Smooth muscle cell (in vitro differentiated cells): ENCODE results near the gene ASIP. TPM values are rescaled to one million over a fixed set of nuclear protein-coding genes. Genes with fewer than 3 reads are reported as not detected.
"Not testable (repeated sequence)": the region's sequence is repeated elsewhere in the genome, so short reads cannot be mapped to it uniquely, and the experiment has no call there.

Experiments
- DNase-seq: peaks from one replicate; lab custom pipeline; 2025; ENCODE audit not compliant: unreplicated experiment; lab: John Stamatoyannopoulos, UW
- H2AFZ ChIP-seq: fragments of 200-600 bp; sonication (generic); 2 replicates; pipeline ENCODE4 v1.6.0; 2016; ENCODE audit warnings: antibody characterized with exemption, low read depth, mild to moderate bottlenecking
- H3F3A ChIP-seq: fragments of 200-600 bp; sonication (generic); 2 replicates; pipeline ENCODE4 v1.6.0; 2017; ENCODE audit warnings: antibody characterized with exemption, low read depth
- H3K27ac ChIP-seq: fragments of 200-600 bp; sonication (generic); 2 replicates; pipeline ENCODE4 v1.5.1; 2016; ENCODE audit warnings: low read depth, mild to moderate bottlenecking
- H3K27me3 ChIP-seq: fragments of 200-600 bp; sonication (generic); 2 replicates; pipeline ENCODE4 v1.6.1; 2016; ENCODE audit warnings: low read depth, mild to moderate bottlenecking
- H3K36me3 ChIP-seq: fragments of 200-600 bp; sonication (generic); 2 replicates; pipeline ENCODE4 v1.5.1; 2016; ENCODE audit warnings: low read depth
- H3K4me1 ChIP-seq: fragments of 200-600 bp; sonication (generic); 2 replicates; pipeline ENCODE4 v1.5.1; 2016; ENCODE audit warnings: low read depth
- H3K4me2 ChIP-seq: fragments of 200-600 bp; sonication (generic); 2 replicates; pipeline ENCODE4 v1.6.0; 2016; ENCODE audit warnings: mild to moderate bottlenecking
- H3K4me3 ChIP-seq: fragments of 200-600 bp; sonication (generic); 2 replicates; pipeline ENCODE4 v1.5.1; 2016; ENCODE audit warnings: mild to moderate bottlenecking
- H3K79me2 ChIP-seq: fragments of 200-600 bp; sonication (generic); 2 replicates; pipeline ENCODE4 v1.6.0; 2016; ENCODE audit warnings: low read depth, mild to moderate bottlenecking
- H3K9ac ChIP-seq: fragments of 200-600 bp; sonication (generic); 2 replicates; pipeline ENCODE4 v1.6.0; 2016; ENCODE audit warnings: low read depth
- H3K9me3 ChIP-seq: fragments of 200-600 bp; sonication (generic); replicated peaks from 2 replicates; pipeline ENCODE4 v1.5.1; 2016; ENCODE audit warnings: low read depth
- H4K20me1 ChIP-seq: fragments of 200-600 bp; sonication (generic); 2 replicates; pipeline ENCODE4 v1.6.0; 2016; ENCODE audit warnings: low read depth
- WGBS: methylation state at CpG from one replicate; pipeline ENCODE4 v1.1.7; 2016; ENCODE audit warnings: low lambda C conversion rate; 5-methylcytosine and 5-hydroxymethylcytosine counted together
- polyA plus RNA-seq: library from polyadenylated mRNA; unstranded; fragments of >200 nt; fragmentation: Nextera tagmentation; extraction: Ambion mirVana; gene quantifications from 2 replicates; pipeline ENCODE4 v1.2.1, GENCODE V29; 2016
- total RNA-seq: library from RNA; depleted of rRNA; stranded (reverse); fragments of >200 nt; gene quantifications from 2 replicates; pipeline ENCODE4 v1.2.3, GENCODE V29; 2014
- TF ChIP-seq, protein P1 (sequence below): fragments of 200-600 bp; sonication (generic); IDR thresholded peaks from 2 replicates; pipeline ENCODE4 v1.5.1; 2017; ENCODE audit warnings: borderline replicate concordance, mild to moderate bottlenecking, antibody characterized with exemption; ENCODE audit not compliant: insufficient read depth, poor library complexity, severe bottlenecking

ASIP gene
- total and polyA plus RNA-seq, 2 experiments from 2014 or later, result not detected

DNA sequence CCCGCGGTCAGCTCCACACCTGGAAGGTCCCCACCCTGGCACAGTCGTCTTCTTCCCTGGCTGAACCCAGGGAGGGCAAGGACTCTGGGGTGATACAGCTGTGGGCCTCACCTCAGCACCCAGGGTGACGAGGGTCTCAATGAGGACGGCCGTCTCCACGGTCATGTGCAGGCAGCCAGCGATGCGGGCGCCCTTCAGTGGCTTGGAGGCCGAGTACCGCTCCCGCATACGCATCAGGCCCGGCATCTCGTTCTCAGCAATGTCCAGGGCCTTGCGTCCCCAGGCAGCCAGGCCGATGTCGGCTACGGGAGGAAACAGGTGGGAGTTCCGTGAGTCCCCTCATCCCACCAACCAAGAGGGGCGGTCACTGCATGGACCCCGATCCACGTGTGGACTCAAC, 54.1 kb downstream of the ASIP start:
- H3K9ac ChIP-seq, result no peak overlapping the region
- DNase-seq, result no peak
- TF ChIP-seq, protein P1, sequence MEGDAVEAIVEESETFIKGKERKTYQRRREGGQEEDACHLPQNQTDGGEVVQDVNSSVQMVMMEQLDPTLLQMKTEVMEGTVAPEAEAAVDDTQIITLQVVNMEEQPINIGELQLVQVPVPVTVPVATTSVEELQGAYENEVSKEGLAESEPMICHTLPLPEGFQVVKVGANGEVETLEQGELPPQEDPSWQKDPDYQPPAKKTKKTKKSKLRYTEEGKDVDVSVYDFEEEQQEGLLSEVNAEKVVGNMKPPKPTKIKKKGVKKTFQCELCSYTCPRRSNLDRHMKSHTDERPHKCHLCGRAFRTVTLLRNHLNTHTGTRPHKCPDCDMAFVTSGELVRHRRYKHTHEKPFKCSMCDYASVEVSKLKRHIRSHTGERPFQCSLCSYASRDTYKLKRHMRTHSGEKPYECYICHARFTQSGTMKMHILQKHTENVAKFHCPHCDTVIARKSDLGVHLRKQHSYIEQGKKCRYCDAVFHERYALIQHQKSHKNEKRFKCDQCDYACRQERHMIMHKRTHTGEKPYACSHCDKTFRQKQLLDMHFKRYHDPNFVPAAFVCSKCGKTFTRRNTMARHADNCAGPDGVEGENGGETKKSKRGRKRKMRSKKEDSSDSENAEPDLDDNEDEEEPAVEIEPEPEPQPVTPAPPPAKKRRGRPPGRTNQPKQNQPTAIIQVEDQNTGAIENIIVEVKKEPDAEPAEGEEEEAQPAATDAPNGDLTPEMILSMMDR, result no peak

DNA sequence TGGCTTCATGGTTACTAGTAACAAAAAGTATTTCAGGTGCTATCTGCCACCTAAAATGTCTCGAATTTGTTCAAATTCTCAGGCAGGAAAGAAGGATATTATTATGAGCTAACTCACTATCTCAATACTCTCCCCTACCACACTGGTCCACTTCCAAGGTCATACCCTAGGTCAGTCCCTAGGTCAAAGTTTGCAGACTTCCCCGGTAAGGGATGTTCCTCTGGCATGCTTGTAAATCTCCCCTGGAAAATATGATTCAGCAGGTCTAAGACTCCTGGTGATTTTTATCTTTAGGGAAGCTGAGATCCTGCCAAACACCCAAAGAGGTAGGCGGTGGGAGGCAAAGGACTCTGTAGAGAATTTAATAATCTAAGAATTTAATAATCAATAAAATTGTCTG, 55.2 kb downstream of the ASIP start:
- peaks cover 3% of the 10 kb centered on the region for H3K4me1 ChIP-seq
- no peaks in the 10 kb centered on the region for H3K36me3 ChIP-seq
- no peak overlapping the region for H3K4me3 ChIP-seq
- peaks cover 47% of the 10 kb centered on the region for H3K79me2 ChIP-seq
- no peaks in the 10 kb centered on the region for H3K9me3 ChIP-seq
- H3K9ac ChIP-seq, result no peak overlapping the region
- TF ChIP-seq, protein P1, result no peak
- H3K4me2 ChIP-seq, result no peak overlapping the region
- no peaks in the 10 kb centered on the region for H3F3A ChIP-seq
- WGBS, result 80% methylated on average over 3 of the region's 3 CpGs
- peaks cover 40% of the 10 kb centered on the region for H4K20me1 ChIP-seq
- H3K27ac ChIP-seq, result no peak overlapping the region
- DNase-seq, result no peak
- H2AFZ ChIP-seq, result no peak overlapping the region
- H3K27me3 ChIP-seq, result no peaks in the 10 kb centered on the region

More for the DNA sequence above, 54.1 kb downstream of the ASIP start:
- Histone ChIP-seq H3K27me3 (no peaks in the 10 kb centered on the region), H3K4me1 (no peaks in the 10 kb centered on the region), H3K4me2 (no peak overlapping the region), H3K27ac (no peak overlapping the region), H4K20me1 (peaks cover 40% of the 10 kb centered on the region), H2AFZ (no peak overlapping the region), H3K4me3 (no peak overlapping the region), H3K9me3 (no peaks in the 10 kb centered on the region), H3F3A (no peaks in the 10 kb centered on the region), H3K36me3 (no peaks in the 10 kb centered on the region), H3K79me2 (peaks cover 36% of the 10 kb centered on the region)
- 97% methylated on average over 24 of the region's 24 CpGs for WGBS

- H3F3A ChIP-seq, DNase-seq, H3K9ac ChIP-seq, H3K4me2 ChIP-seq, H3K27me3 ChIP-seq, H3K9me3 ChIP-seq, H3K4me3 ChIP-seq, H2AFZ ChIP-seq, H3K27ac ChIP-seq, H3K36me3 ChIP-seq: not testable (repeated sequence)
- Histone ChIP-seq H3K4me1 (peaks cover 14% of the 10 kb centered on the region), H3K79me2 (peaks cover 59% of the 10 kb centered on the region), H4K20me1 (peaks cover 40% of the 10 kb centered on the region)
- 30% methylated on average over 10 of the region's 15 CpGs for WGBS
- TF ChIP-seq, protein P1, result peak; percentile 36
Measured at GRCh38 chr20:34298294-34298784, 57.1 kb downstream of the ASIP start.

DNA sequence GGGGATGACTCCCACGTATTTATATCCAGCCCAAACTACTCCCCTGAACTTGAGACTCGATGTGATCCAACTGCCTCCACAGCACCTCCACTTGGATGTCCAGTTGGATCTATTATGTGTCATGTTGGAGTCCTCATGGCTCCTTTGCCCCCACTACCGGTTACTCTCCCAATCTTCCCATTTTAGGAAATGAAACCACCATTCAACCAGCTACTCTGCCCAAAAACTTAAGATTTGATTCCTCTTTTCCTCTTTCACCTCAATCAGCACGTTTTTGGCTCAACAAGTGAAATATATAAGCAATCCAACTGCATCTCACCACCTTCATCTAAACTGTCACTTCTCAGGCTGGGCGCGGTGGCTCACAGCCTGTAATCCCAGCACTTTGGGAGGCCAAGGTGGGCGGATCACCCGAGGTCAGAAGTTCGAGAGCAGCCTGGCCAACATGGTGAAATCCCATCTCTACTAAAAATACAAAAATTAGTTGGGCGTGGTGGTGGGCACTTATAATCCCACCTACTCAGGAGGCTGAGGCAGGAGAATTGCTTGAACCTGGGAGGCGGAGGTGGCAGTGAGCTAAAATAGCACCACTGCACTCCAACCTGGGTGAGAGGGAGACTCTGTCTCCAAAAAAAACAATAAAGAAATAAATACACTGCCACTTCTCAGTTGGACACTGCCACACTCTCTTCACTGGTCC, 58.5 kb downstream of the ASIP start:
- Histone ChIP-seq H3K79me2 (peaks cover 59% of the 10 kb centered on the region), H2AFZ (no peak overlapping the region), H3K4me2 (no peak overlapping the region), H4K20me1 (peaks cover 35% of the 10 kb centered on the region), H3K4me1 (peaks cover 14% of the 10 kb centered on the region), H3F3A (peaks cover 8% of the 10 kb centered on the region), H3K27ac (no peak overlapping the region), H3K9ac (no peak overlapping the region), H3K9me3 (no peaks in the 10 kb centered on the region), H3K4me3 (no peak overlapping the region), H3K27me3 (no peaks in the 10 kb centered on the region), H3K36me3 (no peaks in the 10 kb centered on the region)
- 94% methylated on average over 11 of the region's 11 CpGs for WGBS
- TF ChIP-seq, protein P1, result no peak
- DNase-seq, result no peak
